NCI-H1930 (cell line): ENCODE data around the gene FHIT.
"Not testable (repeated sequence)": the region's sequence is repeated elsewhere in the genome, so short reads cannot be mapped to it uniquely, and the experiment has no call there.

Source experiments
- DNase-seq, 2 experiments: peaks; one replicate each; lab custom pipeline; 2025; lab: John Stamatoyannopoulos, UW

FHIT gene

GRCh38 chr3:61111825-61112224 is 139.4 kb downstream of the FHIT start:
- no peak for DNase-seq

- no peak for DNase-seq
Measured at GRCh38 chr3:61110576-61110975, 140.7 kb downstream of the FHIT start.

- no peak for DNase-seq
Measured at GRCh38 chr3:61108247-61109019, 142.8 kb downstream of the FHIT start.

GRCh38 chr3:61094608-61095007 is 156.6 kb downstream of the FHIT start:
- DNase-seq: no peak

GRCh38 chr3:61093364-61093763 is 157.9 kb downstream of the FHIT start:
- DNase-seq: no peak

GRCh38 chr3:61092870-61093269 is 158.4 kb downstream of the FHIT start:
- DNase-seq: no peak

GRCh38 chr3:61090389-61091169 is 160.7 kb downstream of the FHIT start:
- no peak for DNase-seq

GRCh38 chr3:61087465-61087864 is 163.8 kb downstream of the FHIT start:
- no peak for DNase-seq

- no peak for DNase-seq
Measured at GRCh38 chr3:61081554-61081953, 169.7 kb downstream of the FHIT start.

GRCh38 chr3:61080737-61081445 is 170.4 kb downstream of the FHIT start:
- DNase-seq: no peak

GRCh38 chr3:61078048-61078752 is 173.1 kb downstream of the FHIT start:
- DNase-seq: no peak

GRCh38 chr3:61077551-61077950 is 173.7 kb downstream of the FHIT start:
- DNase-seq: no peak

- DNase-seq: no peak
Measured at GRCh38 chr3:61074783-61075182, 176.5 kb downstream of the FHIT start.

- no peak for DNase-seq
Measured at GRCh38 chr3:61073566-61074165, 177.6 kb downstream of the FHIT start.

- DNase-seq: no peak
Measured at GRCh38 chr3:61068084-61068483, 183.2 kb downstream of the FHIT start.

GRCh38 chr3:61066800-61067199 is 184.5 kb downstream of the FHIT start:
- DNase-seq: no peak

- DNase-seq: not testable (repeated sequence)
Measured at GRCh38 chr3:61066222-61066621, 185.0 kb downstream of the FHIT start.

- DNase-seq: no peak
Measured at GRCh38 chr3:61065451-61066011, 185.7 kb downstream of the FHIT start.

GRCh38 chr3:61061092-61061723 is 190.0 kb downstream of the FHIT start:
- no peak for DNase-seq

- no peak for DNase-seq
Measured at GRCh38 chr3:61060411-61060861, 190.8 kb downstream of the FHIT start.

- no peak for DNase-seq
Measured at GRCh38 chr3:61058836-61059235, 192.4 kb downstream of the FHIT start.
